GM19468 (cell line): ENCODE measurements around the gene ZMIZ1.
A peak's percentile ranks its signal among the peaks of the same experiment; 100 is the strongest.

Experiments
- ATAC-seq: cut with Tn5 transposase; IDR thresholded peaks from one replicate; pipeline ENCODE4 v1.9.1; 2021; ENCODE audit warnings: mild to moderate bottlenecking, moderate library complexity, moderate number of reproducible peaks; ENCODE audit not compliant: unreplicated experiment; ENCODE audit errors: extremely low read depth

ZMIZ1 gene

GRCh38 chr10:79286318-79286951, 217.7 kb downstream of the ZMIZ1 start:
- peak; percentile 80 for ATAC-seq

GRCh38 chr10:79287973-79288723, 219.4 kb downstream of the ZMIZ1 start:
- ATAC-seq: no peak

- no peak for ATAC-seq
Observed at GRCh38 chr10:79289801-79290200, 221.0 kb downstream of the ZMIZ1 start.

GRCh38 chr10:79292026-79292766, 223.4 kb downstream of the ZMIZ1 start:
- ATAC-seq: no peak

- no peak for ATAC-seq
Observed at GRCh38 chr10:79292891-79293746, 224.4 kb downstream of the ZMIZ1 start.

- ATAC-seq: no peak
Observed at GRCh38 chr10:79293841-79294581, 225.2 kb downstream of the ZMIZ1 start.

- ATAC-seq: no peak
Observed at GRCh38 chr10:79295563-79295962, 226.8 kb downstream of the ZMIZ1 start.

GRCh38 chr10:79296431-79296830, 227.7 kb downstream of the ZMIZ1 start:
- ATAC-seq: no peak

- ATAC-seq: no peak
Observed at GRCh38 chr10:79298403-79299244, 229.9 kb downstream of the ZMIZ1 start.

GRCh38 chr10:79299397-79300241, 230.9 kb downstream of the ZMIZ1 start:
- no peak for ATAC-seq

- ATAC-seq: no peak
Observed at GRCh38 chr10:79300711-79301110, 231.9 kb downstream of the ZMIZ1 start.

- no peak for ATAC-seq
Observed at GRCh38 chr10:79301754-79302530, 233.2 kb downstream of the ZMIZ1 start.

GRCh38 chr10:79303631-79304478, 235.1 kb downstream of the ZMIZ1 start:
- ATAC-seq: no peak

- ATAC-seq: no peak
Observed at GRCh38 chr10:79304479-79305087, 235.8 kb downstream of the ZMIZ1 start.

- no peak for ATAC-seq
Observed at GRCh38 chr10:79305515-79305914, 236.7 kb downstream of the ZMIZ1 start.

GRCh38 chr10:79305988-79306387, 237.2 kb downstream of the ZMIZ1 start:
- no peak for ATAC-seq
